ENCODE measurements around the gene PLTP. TPM values are rescaled to one million over a fixed set of nuclear protein-coding genes. Genes with fewer than 3 reads are reported as not detected.

PLTP gene
- total RNA-seq, 2 donors from 2014 or later = 92.1 to 123 TPM

DNA sequence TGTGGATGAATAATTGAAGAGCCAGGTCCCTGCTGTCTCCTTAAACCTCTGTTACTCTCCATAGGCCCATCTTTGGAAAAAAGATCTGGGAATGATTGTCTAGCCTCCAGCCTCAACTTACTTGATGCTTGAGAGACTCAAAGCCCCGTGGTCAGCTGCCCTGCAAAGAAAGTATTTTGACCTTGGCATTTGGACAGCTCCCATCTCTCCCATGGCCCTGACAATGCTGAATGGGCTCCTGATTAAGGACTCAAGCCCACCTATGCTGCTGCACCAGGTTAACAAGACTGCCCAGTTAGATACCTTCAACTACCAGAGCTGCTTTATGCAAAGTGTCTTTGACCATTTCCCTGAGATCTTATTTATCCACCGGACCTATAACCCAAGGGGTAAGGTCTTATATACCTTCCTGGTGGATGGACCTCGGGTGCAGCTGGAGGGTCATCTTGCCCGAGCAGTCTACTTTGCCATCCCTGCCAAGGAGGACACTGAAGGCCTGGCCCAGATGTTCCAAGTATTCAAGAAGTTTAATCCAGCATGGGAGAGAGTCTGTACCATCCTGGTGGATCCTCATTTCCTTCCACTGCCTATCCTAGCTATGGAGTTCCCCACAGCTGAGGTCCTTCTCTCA, 29.4 kb downstream of the PLTP start:
- no peak overlapping the region for H3K27ac ChIP-seq (ENCODE audit: low read depth, low read length)
- TF ChIP-seq CTCF (conservative IDR thresholded peaks at IDR 0.05) = no peak

GRCh38 chr20:45880988-45881788, 30.8 kb downstream of the PLTP start, which contains the start of gene ZSWIM1:
Gene ZSWIM1 (plus strand): TSS chr20:45881227. CDS start chr20:45882593, 1,366 bp downstream.
- no peak for TF ChIP-seq CTCF (conservative IDR thresholded peaks at IDR 0.05)
- peaks cover 39% of the 10 kb centered on the region for H3K36me3 ChIP-seq (ENCODE audit: control insufficient read depth, insufficient read depth, low read length)
- Mint-ChIP-seq H3K27ac (peak within 1 kb of the TSS; percentile 95), H3K27me3 (ENCODE audit: insufficient read depth) (no peaks in the 10 kb centered on the region), H3K36me3 (ENCODE audit: low read depth) (peaks cover 26% of the 10 kb centered on the region), H3K4me1 (peaks cover 6% of the 10 kb centered on the region), H3K4me3 (peak within 1 kb of the TSS; percentile 90), H3K9me3 (no peaks in the 10 kb centered on the region)
- H3K27me3 ChIP-seq (ENCODE audit: control insufficient read depth, insufficient read depth, low read length, poor library complexity, severe bottlenecking) = no peaks in the 10 kb centered on the region
- peak within 1 kb of the TSS; percentile 88 for H3K9ac ChIP-seq (ENCODE audit: extremely low read depth, low read length, poor library complexity, severe bottlenecking)
- H3K27ac ChIP-seq (ENCODE audit: low read depth, low read length) = peak within 1 kb of the TSS; percentile 52
- H3K4me3 ChIP-seq (ENCODE audit: low read length) = peak within 1 kb of the TSS; percentile 100
- peak; percentile 100 for DNase-seq
- no peaks in the 10 kb centered on the region for H3K9me3 ChIP-seq (ENCODE audit: control insufficient read depth, low read length)
- whole genome bisulfite sequencing, 2 experiments (ENCODE audit: insufficient coverage in 1 of 2, insufficient read length in 1 of 2) = 3 to 4% methylated on average over 13 to 23 of the region's 23 CpGs
- H3K4me1 ChIP-seq (ENCODE audit: control insufficient read depth, insufficient read depth, low read length) = no peaks in the 10 kb centered on the region

More for the DNA sequence above, 29.4 kb downstream of the PLTP start:
- Histone ChIP-seq H3K4me1 (ENCODE audit: control insufficient read depth, insufficient read depth, low read length) (no peaks in the 10 kb centered on the region), H3K27me3 (ENCODE audit: control insufficient read depth, insufficient read depth, low read length, poor library complexity, severe bottlenecking) (no peaks in the 10 kb centered on the region), H3K9ac (ENCODE audit: extremely low read depth, low read length, poor library complexity, severe bottlenecking) (no peak overlapping the region), H3K9me3 (ENCODE audit: control insufficient read depth, low read length) (no peaks in the 10 kb centered on the region), H3K36me3 (ENCODE audit: control insufficient read depth, insufficient read depth, low read length) (peaks cover 29% of the 10 kb centered on the region), H3K4me3 (ENCODE audit: low read length) (no peak overlapping the region)
- no peaks in the 10 kb centered on the region for H3K27me3 Mint-ChIP-seq (ENCODE audit: insufficient read depth)
- H3K27ac Mint-ChIP-seq = no peak overlapping the region
- peaks cover 27% of the 10 kb centered on the region for H3K36me3 Mint-ChIP-seq (ENCODE audit: low read depth)
- WGBS, 2 experiments (ENCODE audit: insufficient coverage in 1 of 2, insufficient read length in 1 of 2) = 96 to 100% methylated on average over 4 of the region's 4 CpGs
- H3K4me3 Mint-ChIP-seq = peak overlapping the region; percentile 90
- peaks cover 6% of the 10 kb centered on the region for H3K4me1 Mint-ChIP-seq
- DNase-seq = no peak
- no peaks in the 10 kb centered on the region for H3K9me3 Mint-ChIP-seq

GRCh38 chr20:45878076-45878761, 33.7 kb downstream of the PLTP start:
- Mint-ChIP-seq H3K27me3 (ENCODE audit: insufficient read depth) (no peaks in the 10 kb centered on the region), H3K9me3 (no peaks in the 10 kb centered on the region), H3K4me3 (no peak overlapping the region), H3K27ac (no peak overlapping the region), H3K36me3 (ENCODE audit: low read depth) (peaks cover 14% of the 10 kb centered on the region), H3K4me1 (peaks cover 16% of the 10 kb centered on the region)
- no peak for DNase-seq
- 92 to 95% methylated on average over 12 to 13 of the region's 13 CpGs for WGBS, 2 experiments (ENCODE audit: insufficient coverage in 1 of 2, insufficient read length in 1 of 2)
- no peaks in the 10 kb centered on the region for H3K9me3 ChIP-seq (ENCODE audit: control insufficient read depth, low read length)
- peaks cover 24% of the 10 kb centered on the region for H3K36me3 ChIP-seq (ENCODE audit: control insufficient read depth, insufficient read depth, low read length)
- no peak overlapping the region for H3K4me3 ChIP-seq (ENCODE audit: low read length)
- no peaks in the 10 kb centered on the region for H3K27me3 ChIP-seq (ENCODE audit: control insufficient read depth, insufficient read depth, low read length, poor library complexity, severe bottlenecking)
- H3K4me1 ChIP-seq (ENCODE audit: control insufficient read depth, insufficient read depth, low read length) = peaks cover 3% of the 10 kb centered on the region
- no peak overlapping the region for H3K27ac ChIP-seq (ENCODE audit: low read depth, low read length)
- no peak for TF ChIP-seq CTCF (conservative IDR thresholded peaks at IDR 0.05)
- H3K9ac ChIP-seq (ENCODE audit: extremely low read depth, low read length, poor library complexity, severe bottlenecking) = no peak overlapping the region
